GM19455 (cell line): Measurements from ENCODE around the gene DAZAP1.

Source experiments
- ATAC-seq: cut with Tn5 transposase; IDR thresholded peaks from one replicate; pipeline ENCODE4 v1.9.1; 2021; ENCODE audit not compliant: unreplicated experiment

The DAZAP1 gene

GRCh38 chr19:1455336-1456120 is 48.1 kb downstream of the DAZAP1 start:
- ATAC-seq: no peak

- ATAC-seq: no peak
Observed at GRCh38 chr19:1456121-1456900, 48.9 kb downstream of the DAZAP1 start.

GRCh38 chr19:1457031-1457739 is 49.8 kb downstream of the DAZAP1 start:
- no peak for ATAC-seq

- ATAC-seq: no peak
Observed at GRCh38 chr19:1457892-1458291, 50.5 kb downstream of the DAZAP1 start.

GRCh38 chr19:1459479-1459878 is 52.1 kb downstream of the DAZAP1 start:
- no peak for ATAC-seq

- ATAC-seq: no peak
Observed at GRCh38 chr19:1460033-1460995, 52.9 kb downstream of the DAZAP1 start.

- no peak for ATAC-seq
Observed at GRCh38 chr19:1461862-1462261, 54.5 kb downstream of the DAZAP1 start.

GRCh38 chr19:1465191-1466016 is 58.0 kb downstream of the DAZAP1 start:
- no peak for ATAC-seq

GRCh38 chr19:1466018-1466460 is 58.7 kb downstream of the DAZAP1 start:
- no peak for ATAC-seq

- no peak for ATAC-seq
Observed at GRCh38 chr19:1466461-1467214, 59.3 kb downstream of the DAZAP1 start.

- ATAC-seq: no peak
Observed at GRCh38 chr19:1467215-1467489, 59.8 kb downstream of the DAZAP1 start.

GRCh38 chr19:1467490-1468273 is 60.3 kb downstream of the DAZAP1 start:
- ATAC-seq: no peak

- no peak for ATAC-seq
Observed at GRCh38 chr19:1468274-1468820, 61.0 kb downstream of the DAZAP1 start.

GRCh38 chr19:1468821-1469254 is 61.5 kb downstream of the DAZAP1 start:
- no peak for ATAC-seq

GRCh38 chr19:1469255-1470054 is 62.1 kb downstream of the DAZAP1 start:
- ATAC-seq: no peak

GRCh38 chr19:1470055-1470304 is 62.6 kb downstream of the DAZAP1 start:
- no peak for ATAC-seq

GRCh38 chr19:1470305-1471009 is 63.1 kb downstream of the DAZAP1 start:
- no peak for ATAC-seq
